Measurements from ENCODE around the gene MFGE8.

DNA sequence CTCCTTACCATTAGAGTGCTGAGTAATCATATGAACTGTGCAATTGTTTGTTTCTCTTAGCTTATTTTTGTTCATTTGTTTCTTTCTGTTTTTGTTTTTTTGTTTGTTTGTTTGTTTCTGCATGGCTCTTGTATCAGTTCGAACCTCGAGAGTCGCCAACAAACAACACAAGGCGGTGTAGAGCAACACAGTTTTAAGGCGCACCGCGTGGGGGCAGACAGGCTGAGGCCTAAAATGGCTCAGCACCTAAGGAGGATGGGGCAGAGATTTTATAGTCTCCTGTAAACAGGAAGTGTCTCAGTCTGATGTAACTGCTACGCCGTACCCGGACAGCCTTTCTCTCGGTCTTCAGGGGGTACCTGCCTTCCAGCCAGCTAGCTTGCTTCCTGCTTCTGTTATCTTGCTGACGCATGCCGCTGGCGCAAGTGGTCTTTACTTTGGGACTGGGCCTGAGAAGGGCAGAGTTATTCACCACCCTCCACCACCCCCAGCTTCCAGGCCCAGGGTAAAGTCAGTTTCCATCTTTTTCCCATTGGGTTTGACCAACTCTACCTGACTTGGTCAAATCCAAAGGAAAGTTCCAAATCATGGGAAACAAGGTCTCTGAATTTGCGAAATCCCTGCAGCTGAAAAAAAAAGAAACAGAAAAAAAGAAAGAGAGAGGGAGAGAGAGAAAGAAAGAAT, 25.8 kb upstream of the MFGE8 start:
- TF ChIP-seq, protein P1, sequence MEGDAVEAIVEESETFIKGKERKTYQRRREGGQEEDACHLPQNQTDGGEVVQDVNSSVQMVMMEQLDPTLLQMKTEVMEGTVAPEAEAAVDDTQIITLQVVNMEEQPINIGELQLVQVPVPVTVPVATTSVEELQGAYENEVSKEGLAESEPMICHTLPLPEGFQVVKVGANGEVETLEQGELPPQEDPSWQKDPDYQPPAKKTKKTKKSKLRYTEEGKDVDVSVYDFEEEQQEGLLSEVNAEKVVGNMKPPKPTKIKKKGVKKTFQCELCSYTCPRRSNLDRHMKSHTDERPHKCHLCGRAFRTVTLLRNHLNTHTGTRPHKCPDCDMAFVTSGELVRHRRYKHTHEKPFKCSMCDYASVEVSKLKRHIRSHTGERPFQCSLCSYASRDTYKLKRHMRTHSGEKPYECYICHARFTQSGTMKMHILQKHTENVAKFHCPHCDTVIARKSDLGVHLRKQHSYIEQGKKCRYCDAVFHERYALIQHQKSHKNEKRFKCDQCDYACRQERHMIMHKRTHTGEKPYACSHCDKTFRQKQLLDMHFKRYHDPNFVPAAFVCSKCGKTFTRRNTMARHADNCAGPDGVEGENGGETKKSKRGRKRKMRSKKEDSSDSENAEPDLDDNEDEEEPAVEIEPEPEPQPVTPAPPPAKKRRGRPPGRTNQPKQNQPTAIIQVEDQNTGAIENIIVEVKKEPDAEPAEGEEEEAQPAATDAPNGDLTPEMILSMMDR (IDR thresholded peaks at IDR 0.05) = no peak
- TF ChIP-seq POLR2A (IDR thresholded peaks at IDR 0.05) = no peak
- TF ChIP-seq EP300 (IDR thresholded peaks at IDR 0.05; ENCODE audit: low read depth) = no peak
- no peak for TF ChIP-seq POLR2AphosphoS5 (IDR thresholded peaks at IDR 0.05)

Measured in transverse colon (tissue), 4 donors.